Right hindlimb (tissue), 1 donor: ENCODE data around the gene CBR1.

Source experiments
- DNase-seq: peaks from one replicate; pipeline ENCODE4 v3.0.0-alpha.2; 2018

CBR1 gene

GRCh38 chr21:36120304-36120888 is 50.6 kb downstream of the CBR1 start:
- DNase-seq, result no peak
